Measurements from ENCODE around the gene CSNK2B.

The CSNK2B gene

DNA sequence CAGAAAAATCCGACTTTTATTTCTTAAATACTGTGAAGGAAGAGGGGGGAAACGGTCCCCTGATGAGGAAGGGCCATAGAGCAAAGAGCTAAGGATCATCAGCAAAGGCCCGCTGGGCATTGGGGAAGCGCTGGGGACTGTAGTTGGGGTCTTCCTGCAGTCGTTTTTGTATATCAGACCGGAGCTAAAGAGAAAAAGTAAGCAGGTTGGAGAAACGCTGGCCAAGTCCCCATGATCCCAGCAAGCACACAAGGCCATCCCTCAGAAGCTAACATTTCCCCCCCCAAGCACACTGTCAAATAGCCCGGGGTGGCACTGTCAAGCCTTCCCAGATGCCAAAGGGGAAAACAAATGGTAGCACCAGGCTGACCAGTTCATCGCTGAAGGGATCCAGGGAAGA, 26.8 kb upstream of the CSNK2B start:
- DNase-seq = no peak

DNA sequence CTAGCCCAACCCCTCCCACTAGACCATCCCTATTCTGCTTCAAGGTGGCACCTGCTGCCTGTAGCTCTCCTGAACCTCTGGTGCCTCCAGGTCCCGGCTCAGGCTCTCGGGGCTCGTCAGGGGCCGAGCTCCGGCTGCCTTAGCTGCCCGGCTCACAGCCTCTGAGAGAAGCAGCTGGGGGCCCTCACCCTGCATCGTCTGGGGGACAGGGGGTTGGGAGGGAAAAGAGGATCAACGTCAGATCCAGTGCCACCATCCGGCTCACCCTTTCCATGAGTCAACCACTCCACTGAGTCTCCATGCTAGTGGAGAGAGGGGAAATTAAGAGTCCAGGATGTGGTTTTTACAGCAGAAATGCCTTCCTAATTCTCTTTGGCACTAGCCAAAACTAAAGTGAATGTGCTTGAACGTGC, 26.4 kb upstream of the CSNK2B start:
- DNase-seq = no peak

DNA sequence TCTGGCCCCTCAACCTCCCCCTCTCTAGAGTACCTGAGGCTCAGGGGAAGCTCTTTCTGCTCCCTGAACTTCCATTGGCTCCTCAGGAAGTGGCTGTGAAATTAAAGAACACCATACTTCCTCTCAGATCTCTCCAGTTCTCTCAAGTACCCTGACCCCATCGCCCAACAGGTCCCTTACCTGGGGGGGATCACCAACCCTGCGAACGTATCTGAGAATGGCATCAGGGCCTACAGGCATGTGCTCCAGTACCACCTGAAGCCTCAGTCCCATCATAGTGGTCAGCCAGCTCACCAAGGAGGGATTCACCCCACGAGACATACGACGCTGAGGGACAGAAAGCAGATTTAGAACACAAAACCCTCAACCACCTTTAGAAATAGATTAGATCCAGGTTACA, 25.3 kb upstream of the CSNK2B start:
- no peak for DNase-seq

DNA sequence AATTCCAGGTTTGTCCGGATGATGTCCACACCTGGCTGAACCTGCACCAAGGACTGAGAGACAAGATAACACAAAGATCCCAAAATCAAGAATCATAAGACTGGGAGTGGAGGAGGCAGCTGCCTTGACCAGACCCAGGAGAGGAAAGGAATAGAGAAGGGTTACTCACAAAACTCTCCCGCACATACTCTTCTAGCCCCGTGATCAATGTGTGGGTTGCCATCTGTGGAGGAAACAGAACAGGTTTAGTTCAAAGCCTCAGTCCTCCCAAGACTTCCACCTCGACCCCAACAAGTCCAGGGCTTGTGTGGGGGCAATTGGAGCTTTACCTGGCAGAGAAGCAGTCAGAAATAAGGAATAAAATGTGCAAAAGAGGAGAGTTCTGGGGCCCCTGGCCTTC, 24.5 kb upstream of the CSNK2B start:
- no peak for DNase-seq

DNA sequence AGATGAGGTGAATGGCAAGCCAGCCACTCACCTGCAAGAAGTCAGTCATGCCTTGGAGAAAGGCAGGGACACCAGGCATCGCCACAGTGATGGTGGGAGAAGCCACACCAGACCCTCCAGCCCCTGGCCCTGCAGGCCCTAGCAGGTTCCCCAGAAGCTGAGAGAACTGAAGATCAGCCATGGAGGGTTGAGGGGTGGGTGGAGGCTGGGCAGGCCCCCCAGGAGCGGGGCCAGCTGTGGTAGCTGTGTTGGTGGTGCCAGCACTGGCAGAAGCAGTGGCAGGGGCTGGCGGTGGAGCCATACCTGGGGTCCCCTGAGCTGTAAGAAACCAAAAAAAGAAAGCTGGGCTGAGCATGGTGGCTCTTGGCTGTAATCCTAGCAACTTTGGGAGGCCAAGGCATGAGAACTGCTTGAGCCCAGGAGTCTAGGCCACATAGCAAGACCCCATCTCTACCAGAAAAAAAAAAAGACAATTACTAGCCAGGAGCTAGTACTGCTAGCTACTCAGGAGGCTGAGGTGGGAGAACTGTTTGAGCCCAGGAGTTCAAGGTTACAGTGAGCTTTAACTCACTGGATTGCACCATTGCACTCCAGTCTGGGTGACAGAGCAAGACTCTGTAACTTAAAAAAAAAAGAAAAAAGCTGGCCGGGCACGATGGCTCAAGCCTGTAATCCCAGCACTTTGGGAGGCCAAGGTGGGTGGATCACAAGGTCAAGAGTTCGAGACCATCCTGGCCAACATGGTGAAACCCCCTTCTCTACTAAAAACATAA, 22.9 kb upstream of the CSNK2B start:
- no peak for DNase-seq

DNA sequence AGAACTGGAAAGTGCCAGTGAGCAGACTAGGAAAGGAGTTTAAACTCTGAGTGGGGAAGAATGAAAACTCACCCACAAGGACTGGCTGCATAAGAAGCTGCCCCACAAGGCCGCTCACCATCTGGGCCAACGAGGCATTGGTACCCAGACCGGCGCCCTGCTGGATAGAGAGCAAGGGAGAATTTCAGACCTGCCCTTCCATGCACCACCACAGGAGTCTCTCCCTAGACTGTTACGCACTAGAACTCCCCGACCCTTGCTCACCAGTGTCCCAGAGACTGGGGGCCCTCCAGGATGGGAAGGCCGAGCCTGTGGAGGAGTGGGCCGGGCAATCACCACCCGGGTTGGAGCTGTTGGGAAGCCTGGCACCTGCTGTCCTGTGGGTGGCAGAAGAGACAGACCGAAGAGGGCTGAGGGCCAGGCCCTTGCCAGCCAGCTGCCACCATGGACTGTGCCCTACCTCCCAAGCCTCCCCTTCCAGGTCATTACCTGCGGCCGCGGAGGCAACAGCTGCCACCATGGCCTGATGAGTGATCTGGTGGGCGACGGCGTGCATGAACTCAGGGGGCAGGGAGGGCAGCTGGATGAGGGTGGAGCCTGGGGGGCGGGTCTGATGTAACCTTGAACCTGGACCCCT, 21.9 kb upstream of the CSNK2B start:
- no peak for DNase-seq

DNA sequence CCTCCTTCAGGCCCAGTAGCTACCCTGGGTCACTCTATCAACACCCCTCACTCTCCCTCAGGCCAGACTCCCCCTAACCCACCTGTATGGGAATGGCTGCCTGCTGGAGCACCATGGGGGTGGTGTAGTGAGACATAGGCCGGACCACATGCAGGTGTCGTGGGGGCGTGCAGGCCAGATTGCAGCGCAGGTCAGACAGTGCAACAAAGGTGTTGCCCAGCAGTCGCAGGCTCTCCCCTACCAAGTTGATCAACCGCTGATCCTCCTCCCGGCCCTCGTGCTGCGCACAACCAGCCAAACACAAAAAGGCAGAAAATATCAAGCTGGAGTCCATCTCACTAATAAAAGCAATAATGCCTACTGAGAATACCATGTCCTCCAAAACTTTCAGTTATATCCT, 20.6 kb upstream of the CSNK2B start:
- no peak for DNase-seq

DNA sequence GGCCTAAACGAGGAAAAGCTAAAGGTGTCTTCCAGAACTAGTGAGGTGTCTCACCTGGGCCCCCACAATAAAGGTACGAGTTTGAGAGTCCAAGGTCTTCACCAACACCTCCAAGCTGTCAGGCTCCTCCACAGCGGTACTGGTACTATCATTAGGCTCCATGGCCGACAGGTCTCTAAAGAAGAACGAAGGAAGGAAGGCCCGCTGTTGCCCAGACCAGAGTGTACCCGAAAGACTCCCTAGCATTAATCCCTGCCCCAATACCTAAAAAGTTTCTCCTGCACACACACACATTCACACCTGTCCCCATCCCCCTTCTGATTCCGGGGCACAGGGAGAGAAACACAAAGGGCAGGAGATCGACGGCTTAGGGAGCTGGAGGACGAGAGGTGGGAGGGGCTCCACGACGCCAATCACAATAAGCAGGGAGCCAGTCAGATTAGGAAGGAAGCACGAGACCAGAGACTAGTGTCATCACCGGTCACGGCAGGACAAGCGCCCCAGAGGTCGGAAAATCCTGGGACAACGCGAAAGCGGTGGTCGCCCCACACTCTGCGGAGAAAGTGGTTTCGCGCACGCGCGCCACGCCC, 14.2 kb upstream of the CSNK2B start:
- peak; percentile 88 for DNase-seq

DNA sequence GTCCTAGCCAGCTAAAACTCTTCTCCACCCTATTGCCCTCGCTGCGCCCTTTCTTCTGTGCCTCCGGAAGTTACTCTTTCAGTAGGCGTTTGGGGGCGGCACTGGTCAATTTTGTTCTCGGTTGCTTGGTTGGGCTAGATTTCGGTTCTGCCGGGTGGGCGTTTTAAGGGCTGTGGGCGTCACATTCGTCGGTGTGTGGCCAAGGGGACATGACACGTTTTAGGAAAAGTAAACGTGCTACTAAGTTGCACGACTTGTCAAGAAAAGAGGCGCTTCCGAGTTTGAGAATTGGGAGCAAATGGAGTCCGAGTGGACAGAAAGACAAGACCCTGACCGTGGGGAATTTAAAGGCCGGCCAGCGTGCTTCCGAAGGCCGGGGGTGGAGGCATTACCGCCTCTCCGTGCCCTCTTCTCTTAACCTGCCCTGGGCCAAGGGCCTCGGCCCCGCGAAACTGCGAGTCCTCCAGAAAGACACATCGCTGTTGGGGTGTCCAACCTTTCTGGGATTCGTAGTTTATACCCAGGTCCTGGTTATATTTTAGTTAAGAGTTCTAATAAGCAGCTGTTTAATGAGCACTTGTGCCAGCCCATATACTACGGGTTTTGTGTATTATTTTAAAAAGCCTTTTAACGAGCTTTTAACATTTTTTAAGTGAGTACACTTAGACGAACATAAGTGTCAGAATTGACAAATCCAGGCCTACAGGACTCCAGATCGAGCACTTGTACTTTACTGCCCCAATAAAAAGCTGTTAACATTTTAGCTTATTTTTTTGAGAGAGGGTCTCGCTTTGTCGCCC, 12.8 kb upstream of the CSNK2B start:
- DNase-seq = peak; percentile 98

DNA sequence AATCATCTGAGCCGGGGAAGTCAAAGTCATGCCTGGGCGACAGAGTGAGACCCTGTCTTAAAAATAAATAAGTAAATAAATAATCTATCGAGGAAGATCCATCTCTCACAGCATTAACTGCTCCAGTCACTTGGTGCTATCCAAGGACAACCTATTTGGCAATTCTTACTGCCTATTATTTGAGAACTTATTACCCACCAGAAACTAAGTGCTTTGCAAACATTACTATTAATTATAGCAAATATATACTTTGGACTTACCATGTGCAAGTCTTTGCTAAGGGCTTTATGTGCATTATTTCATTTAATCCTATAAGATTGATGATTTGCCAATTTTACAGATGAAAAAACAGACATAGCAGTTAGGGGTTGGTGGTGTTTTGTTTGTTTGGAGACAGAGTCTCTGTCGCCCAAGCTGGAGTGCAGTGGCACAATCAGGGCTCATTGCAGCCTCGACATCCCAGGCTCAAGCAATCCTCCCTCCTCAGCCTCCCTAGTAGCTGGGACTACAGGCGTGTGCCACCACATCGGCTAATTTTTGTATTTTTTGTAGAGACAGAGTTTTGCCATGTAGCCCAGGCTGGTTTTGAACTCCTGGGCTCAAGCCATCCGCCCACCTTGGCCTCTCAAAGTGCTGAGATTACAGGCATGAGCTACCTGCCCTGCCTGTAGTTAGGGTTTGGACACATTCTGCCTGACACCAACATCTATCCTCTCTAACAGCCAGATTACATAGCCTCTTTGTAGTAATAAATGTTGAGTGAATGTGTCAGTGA, 11.1 kb upstream of the CSNK2B start:
- no peak for DNase-seq

DNA sequence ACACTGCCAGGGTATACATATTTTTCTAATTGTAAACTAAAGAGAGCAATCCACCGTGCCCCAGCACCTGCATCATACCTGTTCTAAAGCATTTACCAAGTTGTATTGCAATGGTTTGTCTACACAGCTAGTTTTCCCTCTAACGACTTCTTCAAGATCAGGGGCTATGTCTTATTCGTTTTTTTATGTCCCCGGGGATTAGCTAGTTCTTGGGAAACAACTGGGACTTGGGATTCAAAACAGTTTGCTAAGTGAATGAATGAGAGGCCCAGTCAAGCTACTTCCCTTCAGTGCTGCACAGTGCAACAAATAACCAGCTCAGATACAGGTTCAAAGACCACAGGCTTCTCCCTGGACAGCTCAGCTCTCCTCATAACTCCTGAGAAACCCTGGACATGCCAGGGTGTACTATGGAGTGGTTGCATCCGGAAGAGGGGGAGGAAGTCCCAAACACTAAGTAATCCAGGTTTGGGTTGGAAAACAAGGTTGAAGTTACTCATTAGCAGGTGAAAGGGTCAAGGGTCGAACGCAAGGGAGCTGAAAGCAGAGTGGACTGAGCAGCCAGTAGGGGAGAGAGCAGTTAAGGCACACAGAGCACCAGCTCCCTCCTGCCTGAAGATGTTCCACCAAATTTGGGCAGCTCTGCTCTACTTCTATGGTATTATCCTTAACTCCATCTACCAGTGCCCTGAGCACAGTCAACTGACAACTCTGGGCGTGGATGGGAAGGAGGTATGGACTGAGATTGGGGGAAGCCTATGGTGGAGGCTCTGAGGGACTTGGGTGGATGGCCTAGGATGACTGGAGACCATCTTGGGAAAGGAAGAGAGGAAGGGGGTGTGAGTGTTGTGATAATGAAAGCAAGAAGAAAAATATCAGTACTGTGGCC, 10.3 kb upstream of the CSNK2B start, which contains the start of gene APOM:
Gene APOM, plus strand, starts transcription at position 546 of the 889 bp plus-strand sequence. Its CDS starts 73 bp downstream, at position 619.
- no peak for DNase-seq

DNA sequence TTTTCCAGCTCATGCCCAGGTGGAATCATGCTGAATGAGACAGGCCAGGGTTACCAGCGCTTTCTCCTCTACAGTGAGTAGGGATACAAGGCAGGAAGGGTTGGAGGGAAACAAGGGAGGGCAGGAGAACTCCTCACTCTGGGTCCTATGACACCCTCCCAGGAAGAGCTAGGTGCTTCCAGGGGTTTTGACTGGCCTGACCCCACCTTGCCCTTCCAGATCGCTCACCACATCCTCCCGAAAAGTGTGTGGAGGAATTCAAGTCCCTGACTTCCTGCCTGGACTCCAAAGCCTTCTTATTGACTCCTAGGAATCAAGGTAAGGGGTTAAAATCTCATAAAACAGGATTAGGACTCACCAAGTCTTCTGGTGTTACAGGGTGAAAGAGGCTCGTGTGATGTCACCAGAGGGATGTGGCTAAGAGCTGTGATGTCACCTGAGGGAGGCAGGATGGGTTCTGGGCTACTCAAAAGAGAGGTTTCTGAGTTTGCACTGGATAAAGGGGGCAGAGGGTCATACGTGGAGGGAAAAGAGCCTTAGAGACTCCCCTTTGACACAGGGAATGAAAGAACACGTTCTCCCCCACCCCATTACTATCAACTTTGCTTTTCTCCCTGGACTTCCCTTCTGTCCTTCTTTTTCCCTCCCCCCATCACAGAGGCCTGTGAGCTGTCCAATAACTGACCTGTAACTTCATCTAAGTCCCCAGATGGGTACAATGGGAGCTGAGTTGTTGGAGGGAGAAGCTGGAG, 8.3 kb upstream of the CSNK2B start:
- DNase-seq = peak; percentile 35

DNA sequence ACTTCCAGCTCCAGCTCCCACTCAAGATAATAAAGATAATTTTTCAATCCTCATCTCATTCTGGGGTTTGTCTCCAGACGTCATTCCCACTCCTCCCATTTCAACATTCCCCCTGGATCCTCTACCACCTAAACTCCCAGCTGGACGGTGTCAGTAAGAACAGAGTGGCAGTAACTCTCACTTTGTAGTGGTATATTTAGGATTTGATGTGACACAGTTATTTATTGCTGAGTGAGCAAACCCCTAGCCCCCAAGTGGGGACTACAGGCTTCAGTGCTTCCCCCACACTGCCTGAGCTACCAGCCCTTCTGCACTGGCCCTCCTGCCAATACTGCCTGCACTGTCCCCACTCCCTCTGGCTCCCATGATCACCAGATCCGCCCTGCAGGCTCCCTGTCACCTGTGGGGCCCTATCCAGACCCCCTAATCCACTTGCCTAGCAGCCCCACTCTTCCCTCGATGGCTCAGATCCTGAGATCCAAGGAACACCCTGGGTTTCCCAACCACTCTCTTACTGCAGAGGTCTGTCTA, 7.7 kb upstream of the CSNK2B start:
- no peak for DNase-seq

DNA sequence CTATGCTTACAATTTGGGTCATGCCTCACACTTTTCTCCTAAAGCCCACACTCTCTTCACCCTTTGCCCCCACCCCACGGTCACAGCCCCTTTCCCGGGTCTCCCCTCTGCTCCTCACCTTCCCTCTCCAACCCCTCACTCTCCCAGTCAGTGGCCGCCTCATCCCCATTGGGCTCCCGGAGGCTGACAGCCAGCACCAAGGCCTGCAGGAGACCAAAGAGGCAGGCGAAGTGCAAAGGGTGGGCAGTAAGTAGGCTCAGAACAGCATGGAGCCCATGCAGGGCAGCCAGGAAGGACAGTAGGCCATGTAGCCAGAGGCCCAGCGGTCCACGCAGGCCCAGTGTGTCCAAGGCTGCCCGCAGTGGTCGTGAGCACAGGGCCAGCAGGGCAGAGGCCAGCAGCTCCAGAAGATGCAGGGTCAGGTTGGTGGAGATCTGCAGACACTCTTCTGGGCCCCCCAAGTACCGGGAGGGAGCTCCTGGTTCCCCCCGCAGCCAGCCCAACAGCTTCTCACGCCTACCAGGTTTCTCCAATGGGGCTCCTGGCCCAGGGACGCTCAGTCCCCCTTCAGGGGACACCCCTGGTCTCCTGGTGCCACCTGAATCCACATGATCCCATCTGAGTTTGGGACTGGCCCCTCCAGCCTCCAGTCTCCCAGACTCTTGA, 6.8 kb upstream of the CSNK2B start:
- no peak for DNase-seq

DNA sequence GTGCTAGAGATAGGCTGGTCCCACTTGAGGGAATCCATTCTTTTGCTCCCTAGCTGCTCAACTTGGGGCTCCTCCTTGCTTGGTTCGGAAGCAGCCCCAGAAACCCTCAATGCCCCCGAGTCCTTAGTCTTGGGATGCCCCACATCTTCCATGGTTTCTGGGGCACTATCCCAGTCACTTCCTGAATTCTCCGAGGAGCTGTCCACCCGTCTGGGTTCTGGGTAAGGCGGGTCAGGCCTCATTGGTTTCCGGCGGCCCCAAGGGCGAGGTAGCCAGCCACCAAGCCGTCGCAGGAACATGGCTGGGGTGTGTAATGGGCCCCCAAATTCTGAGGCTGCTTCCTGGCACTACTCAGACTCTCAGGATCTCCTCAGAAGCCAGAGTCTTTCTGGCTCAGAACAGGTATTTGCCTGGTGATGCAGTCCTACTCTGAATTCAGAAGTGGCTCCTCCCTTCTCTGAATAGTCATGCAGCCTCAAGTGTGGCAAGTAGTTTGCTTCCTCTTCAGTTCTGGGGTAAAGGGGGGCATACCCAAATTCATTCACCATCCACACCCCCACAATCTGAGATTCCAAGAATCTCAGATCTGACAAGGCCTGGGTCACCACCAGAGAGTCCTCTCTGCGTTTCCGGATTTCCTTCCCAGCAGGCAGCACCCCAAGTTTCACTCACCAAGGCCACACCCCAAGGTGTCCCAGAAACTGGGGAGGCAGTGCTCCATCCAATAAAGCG, 6.1 kb upstream of the CSNK2B start:
- DNase-seq = peak; percentile 66

DNA sequence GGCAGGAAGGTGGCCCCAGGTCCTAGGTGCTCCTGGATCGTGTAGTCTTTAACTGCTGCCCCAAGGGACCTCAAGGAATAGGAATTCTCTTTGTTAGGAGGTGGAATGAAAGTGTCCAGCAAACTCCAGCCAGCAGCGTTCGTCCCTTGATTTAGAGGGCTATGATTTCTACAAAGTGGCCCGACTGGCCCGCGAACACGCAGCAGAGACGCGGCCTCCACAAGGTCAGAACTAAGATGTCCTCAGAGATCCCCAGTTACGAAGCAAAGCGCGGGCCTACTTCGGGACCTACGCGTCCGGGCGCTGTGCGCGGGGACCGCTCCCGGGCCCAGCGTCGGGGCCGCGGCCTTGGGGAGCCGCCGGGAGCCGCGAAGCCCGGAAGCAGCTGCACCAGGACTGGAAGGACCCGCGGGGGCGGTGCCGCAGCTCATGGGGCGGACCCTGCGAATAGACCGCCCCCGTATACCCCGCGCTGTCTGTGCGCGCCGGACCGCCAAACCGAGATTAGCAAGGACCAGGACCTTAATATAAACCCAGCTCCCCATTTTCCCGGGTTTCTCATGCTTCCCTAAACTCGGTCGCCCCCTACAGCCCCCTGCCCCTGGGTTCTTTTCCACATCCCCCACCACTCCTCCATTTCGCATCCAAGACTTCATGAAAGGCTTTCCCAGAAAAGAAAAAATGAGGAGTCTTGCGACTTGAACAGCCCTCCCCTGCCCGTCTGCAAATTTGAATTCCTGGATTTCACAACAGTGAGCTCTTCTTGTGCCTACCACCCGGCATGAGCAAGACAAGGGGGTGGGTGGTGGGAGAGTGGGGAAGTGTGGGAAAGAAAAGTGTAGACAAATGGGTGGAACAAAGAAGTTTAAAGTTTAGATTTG, 5.3 kb upstream of the CSNK2B start, which contains the start of gene C6orf47:
Gene C6orf47, minus strand, starts transcription at position 398 of the 881 bp plus-strand sequence. CDS start 831 bp downstream, outside the sequence.
- DNase-seq = peak; percentile 95

DNA sequence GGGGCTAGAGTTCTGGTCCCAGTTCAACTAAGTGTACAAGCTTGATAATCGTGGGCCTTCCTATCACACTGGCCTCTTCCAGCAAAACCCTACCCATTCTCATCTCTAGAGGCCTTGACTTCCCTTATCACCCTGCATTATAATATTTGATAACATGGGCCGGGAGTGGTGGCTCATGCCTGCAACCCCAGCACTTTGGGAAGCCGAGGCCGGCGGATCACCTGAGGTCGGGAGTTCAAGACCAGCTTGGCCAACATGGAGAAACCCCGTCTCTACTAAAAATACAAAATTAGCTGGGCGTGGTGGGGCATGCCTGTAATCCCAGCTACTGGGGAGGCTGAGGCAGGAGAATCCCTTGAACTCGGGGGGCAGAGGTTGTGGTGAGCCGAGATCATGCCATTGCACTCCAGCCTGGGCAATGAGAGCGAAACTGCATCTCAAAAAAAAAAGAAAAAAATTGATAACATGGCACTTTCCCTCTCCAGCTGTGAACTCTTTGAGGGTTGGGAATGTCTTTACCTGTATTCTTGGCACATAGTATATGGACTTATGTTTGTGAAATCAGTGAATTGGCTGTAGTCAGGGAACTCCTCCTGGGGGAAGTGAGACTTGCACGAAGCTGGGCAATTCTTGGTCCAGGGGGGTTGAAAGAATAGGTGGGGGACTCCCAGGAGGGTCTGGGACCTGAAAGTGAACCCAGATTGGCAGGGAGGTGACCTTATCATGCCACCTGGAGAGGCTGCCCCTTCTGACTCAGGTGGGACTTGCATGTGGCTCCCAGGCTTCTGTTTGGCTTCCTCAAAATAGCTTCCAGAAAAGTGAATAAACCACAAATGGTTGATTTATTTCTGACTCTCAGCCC, 4.4 kb upstream of the CSNK2B start:
- peak; percentile 48 for DNase-seq
